Measurements from ENCODE around the gene DCANP1.

Gene DCANP1

GRCh38 chr5:135478938-135479337 is 31.8 kb upstream of the DCANP1 start:
- DNase-seq: no peak

- no peak for DNase-seq
Observed at GRCh38 chr5:135477613-135478066, 30.5 kb upstream of the DCANP1 start.

GRCh38 chr5:135476615-135477581 is 29.8 kb upstream of the DCANP1 start:
- no peak for DNase-seq

GRCh38 chr5:135473956-135474670 is 27.0 kb upstream of the DCANP1 start:
- DNase-seq: no peak

- DNase-seq: no peak
Observed at GRCh38 chr5:135472141-135472540, 25.0 kb upstream of the DCANP1 start.

- no peak for DNase-seq
Observed at GRCh38 chr5:135471726-135472125, 24.6 kb upstream of the DCANP1 start.

- no peak for DNase-seq
Observed at GRCh38 chr5:135469911-135470310, 22.8 kb upstream of the DCANP1 start.

- no peak for DNase-seq
Observed at GRCh38 chr5:135468541-135468940, 21.4 kb upstream of the DCANP1 start.

GRCh38 chr5:135467871-135468485 is 20.8 kb upstream of the DCANP1 start:
- no peak for DNase-seq

GRCh38 chr5:135467051-135467625 is 20.0 kb upstream of the DCANP1 start:
- no peak for DNase-seq

GRCh38 chr5:135466178-135467050 is 19.3 kb upstream of the DCANP1 start:
- peak; percentile 56 for DNase-seq

GRCh38 chr5:135465391-135466122 is 18.4 kb upstream of the DCANP1 start:
- no peak for DNase-seq

- peak; percentile 39 for DNase-seq
Observed at GRCh38 chr5:135462304-135462703, 15.2 kb upstream of the DCANP1 start.

GRCh38 chr5:135461481-135462151 is 14.5 kb upstream of the DCANP1 start:
- DNase-seq: no peak

- no peak for DNase-seq
Observed at GRCh38 chr5:135460246-135461033, 13.3 kb upstream of the DCANP1 start.

GRCh38 chr5:135458921-135459331 is 11.8 kb upstream of the DCANP1 start:
- no peak for DNase-seq

GRCh38 chr5:135458356-135458755 is 11.2 kb upstream of the DCANP1 start:
- no peak for DNase-seq

- DNase-seq: peak; percentile 49
Observed at GRCh38 chr5:135457424-135458071, 10.4 kb upstream of the DCANP1 start.

Data from activated gamma-delta T cell treated with Interleukin-2 at 50 U/mL for 16 hours (primary cell).